ENCODE results near the gene SLC26A3. TPM values are rescaled to one million over a fixed set of nuclear protein-coding genes. Genes with fewer than 3 reads are reported as not detected.

The SLC26A3 gene
- total and polyA plus RNA-seq, 10 of the 15 experiments (the other 5 are each of a cell fraction or from before 2014, with no cell fraction given), result 0.46 TPM; not detected in 9

- TF ChIP-seq BHLHE40 (IDR thresholded peaks at IDR 0.05; ENCODE audit: borderline replicate concordance in 1 of 2, low read depth in 2 of 2, low read length in 1 of 2) (no peak), CUX1 (IDR thresholded peaks at IDR 0.05; ENCODE audit: insufficient replicate concordance, low read depth, low read length) (no peak), CHD4 (IDR thresholded peaks at IDR 0.05) (no peak), CREB1 (IDR thresholded peaks at IDR 0.05; ENCODE audit: low read depth) (no peak)
Measured at GRCh38 chr7:107767391-107767790, 35.6 kb downstream of the SLC26A3 start (continued).

DNA sequence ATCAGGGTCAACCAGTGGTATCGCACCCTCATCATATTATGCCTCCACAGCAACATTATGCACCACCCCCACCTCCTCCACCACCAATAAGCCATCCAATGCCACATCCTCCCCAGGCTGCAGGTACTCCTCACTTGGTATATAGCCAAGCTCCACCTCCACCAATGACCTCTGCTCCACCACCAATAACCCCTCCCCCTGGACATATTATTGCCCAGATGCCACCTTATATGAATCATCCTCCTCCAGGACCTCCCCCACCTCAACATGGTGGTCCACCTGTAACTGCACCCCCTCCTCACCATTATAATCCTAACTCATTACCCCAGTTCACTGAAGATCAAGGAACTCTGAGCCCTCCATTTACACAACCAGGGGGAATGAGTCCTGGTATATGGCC is 44.4 kb downstream of the SLC26A3 start:
- no peak; the same call in 2 of the 3 replicates for ATAC-seq
- H3K4me3 ChIP-seq, result no peak overlapping the region
- intact Hi-C loops (cut with micrococcal nuclease; ENCODE audit: unreplicated experiment) (no loop called here), in situ Hi-C loops (cut with MboI) (no loop called here)
- no peak for FAIRE-seq
- H3K27ac ChIP-seq (ENCODE audit: control insufficient read depth, insufficient read depth), result no peak overlapping the region
- H3K9me3 ChIP-seq (replicated peaks; ENCODE audit: control insufficient read depth, insufficient read depth, low read length), result no peaks in the 10 kb centered on the region
- no peak overlapping the region for H3K9ac ChIP-seq (ENCODE audit: control insufficient read depth, insufficient read depth, low read length)
- no peaks in the 10 kb centered on the region for H4K20me1 ChIP-seq (ENCODE audit: control insufficient read depth, insufficient read depth)
- POLR2A ChIA-PET, result no interaction called here
- H3K4me2 ChIP-seq (ENCODE audit: control insufficient read depth, insufficient read depth), result no peak overlapping the region
- SMC1A ChIA-PET (ENCODE audit: uncharacterized antibody, unreplicated experiment), result no interaction called here
- BruUV-seq (replicated peaks), result no TSS peak
- no peaks in the 10 kb centered on the region for H3K27me3 ChIP-seq (replicated peaks in 1 of 2; ENCODE audit: control insufficient read depth in 2 of 2, insufficient read depth in 2 of 2, low read length in 1 of 2)
- no peak for DNase-seq (ENCODE audit: low read depth, low spot score)
- H3K4me1 ChIP-seq (ENCODE audit: control insufficient read depth, insufficient read depth, low read length), result no peaks in the 10 kb centered on the region
- RAD21 ChIA-PET (ENCODE audit: unreplicated experiment), result no interaction called here
- no peaks in the 10 kb centered on the region for H3K79me2 ChIP-seq (ENCODE audit: control insufficient read depth, insufficient read depth, low read length)
- WGBS (ENCODE audit: insufficient coverage, insufficient replicate concordance, low lambda C conversion rate, missing lambda C conversion rate), result 100% methylated on average over 1 of the region's 1 CpG
- peaks cover 10 to 16% of the 10 kb centered on the region in 2 experiments for H3K36me3 ChIP-seq (ENCODE audit: control insufficient read depth in 2 of 2, insufficient read depth in 2 of 2, low read length in 1 of 2)
- H2AFZ ChIP-seq (ENCODE audit: control insufficient read depth, low read depth, low read length), result no peak overlapping the region
- CTCF ChIA-PET, result no interaction called here
- TF ChIP-seq HDGF (IDR thresholded peaks at IDR 0.05) (no peak), SREBF1 (IDR thresholded peaks at IDR 0.05; ENCODE audit: low read length) (no peak), TARDBP (IDR thresholded peaks at IDR 0.05; ENCODE audit: borderline replicate concordance) (no peak), POLR2A (IDR thresholded peaks at IDR 0.05; ENCODE audit: low read depth, low read length) (no peak), YBX1 (IDR thresholded peaks at IDR 0.05) (no peak), NBN (IDR thresholded peaks at IDR 0.05) (no peak), ZNF24 (IDR thresholded peaks at IDR 0.05) (no peak), PML (IDR thresholded peaks at IDR 0.05; ENCODE audit: low read length) (no peak), IKZF2 (IDR thresholded peaks at IDR 0.05) (no peak), RELB (IDR thresholded peaks at IDR 0.05; ENCODE audit: low read depth) (no peak)
- TF ChIP-seq, protein P1, sequence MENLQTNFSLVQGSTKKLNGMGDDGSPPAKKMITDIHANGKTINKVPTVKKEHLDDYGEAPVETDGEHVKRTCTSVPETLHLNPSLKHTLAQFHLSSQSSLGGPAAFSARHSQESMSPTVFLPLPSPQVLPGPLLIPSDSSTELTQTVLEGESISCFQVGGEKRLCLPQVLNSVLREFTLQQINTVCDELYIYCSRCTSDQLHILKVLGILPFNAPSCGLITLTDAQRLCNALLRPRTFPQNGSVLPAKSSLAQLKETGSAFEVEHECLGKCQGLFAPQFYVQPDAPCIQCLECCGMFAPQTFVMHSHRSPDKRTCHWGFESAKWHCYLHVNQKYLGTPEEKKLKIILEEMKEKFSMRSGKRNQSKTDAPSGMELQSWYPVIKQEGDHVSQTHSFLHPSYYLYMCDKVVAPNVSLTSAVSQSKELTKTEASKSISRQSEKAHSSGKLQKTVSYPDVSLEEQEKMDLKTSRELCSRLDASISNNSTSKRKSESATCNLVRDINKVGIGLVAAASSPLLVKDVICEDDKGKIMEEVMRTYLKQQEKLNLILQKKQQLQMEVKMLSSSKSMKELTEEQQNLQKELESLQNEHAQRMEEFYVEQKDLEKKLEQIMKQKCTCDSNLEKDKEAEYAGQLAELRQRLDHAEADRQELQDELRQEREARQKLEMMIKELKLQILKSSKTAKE (IDR thresholded peaks at IDR 0.05; ENCODE audit: low read depth, poor library complexity, severe bottlenecking), result no peak
- TF ChIP-seq, protein P2, sequence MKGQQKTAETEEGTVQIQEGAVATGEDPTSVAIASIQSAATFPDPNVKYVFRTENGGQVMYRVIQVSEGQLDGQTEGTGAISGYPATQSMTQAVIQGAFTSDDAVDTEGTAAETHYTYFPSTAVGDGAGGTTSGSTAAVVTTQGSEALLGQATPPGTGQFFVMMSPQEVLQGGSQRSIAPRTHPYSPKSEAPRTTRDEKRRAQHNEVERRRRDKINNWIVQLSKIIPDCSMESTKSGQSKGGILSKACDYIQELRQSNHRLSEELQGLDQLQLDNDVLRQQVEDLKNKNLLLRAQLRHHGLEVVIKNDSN (IDR thresholded peaks at IDR 0.05; ENCODE audit: borderline replicate concordance, extremely low read length, insufficient read depth, low read depth, low read length), result no peak

Data from GM12878 (cell line).